ENCODE results near the gene SIRPB2.
A peak's percentile ranks its signal among the peaks of the same experiment; 100 is the strongest.

Gene SIRPB2

GRCh38 chr20:1443085-1443484 is 48.1 kb downstream of the SIRPB2 start:
- DNase-seq (ENCODE audit: low read depth in 2 of 3, low spot score in 2 of 3): no peak

- DNase-seq (ENCODE audit: low read depth in 2 of 3, low spot score in 2 of 3): no peak
These were observed 48.9 kb downstream of the SIRPB2 start for GRCh38 chr20:1442304-1442703.

- DNase-seq (ENCODE audit: low read depth in 2 of 3, low spot score in 2 of 3): no peak
These were observed 50.1 kb downstream of the SIRPB2 start for GRCh38 chr20:1441133-1441532.

DNA sequence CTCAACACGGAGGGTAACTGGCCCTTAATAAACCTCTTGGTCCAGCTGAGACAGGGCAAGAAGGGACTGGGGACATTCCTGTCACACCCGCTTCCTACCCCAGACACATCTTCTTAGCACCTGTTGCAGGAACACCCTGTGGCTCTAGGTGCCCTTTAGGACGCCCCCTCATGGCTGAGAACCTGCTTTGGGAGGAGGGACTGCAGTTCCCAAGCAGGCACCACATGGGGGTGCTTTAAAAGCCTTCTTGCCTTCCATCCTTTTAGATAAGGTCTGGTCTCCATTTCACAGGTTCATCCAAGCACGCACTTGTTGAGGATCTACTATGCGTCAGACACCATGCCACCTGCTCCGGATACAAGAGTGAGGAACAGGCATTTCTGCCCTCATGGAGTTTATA is 51.2 kb downstream of the SIRPB2 start:
- no peak for DNase-seq (ENCODE audit: low read depth in 2 of 3, low spot score in 2 of 3)

DNA sequence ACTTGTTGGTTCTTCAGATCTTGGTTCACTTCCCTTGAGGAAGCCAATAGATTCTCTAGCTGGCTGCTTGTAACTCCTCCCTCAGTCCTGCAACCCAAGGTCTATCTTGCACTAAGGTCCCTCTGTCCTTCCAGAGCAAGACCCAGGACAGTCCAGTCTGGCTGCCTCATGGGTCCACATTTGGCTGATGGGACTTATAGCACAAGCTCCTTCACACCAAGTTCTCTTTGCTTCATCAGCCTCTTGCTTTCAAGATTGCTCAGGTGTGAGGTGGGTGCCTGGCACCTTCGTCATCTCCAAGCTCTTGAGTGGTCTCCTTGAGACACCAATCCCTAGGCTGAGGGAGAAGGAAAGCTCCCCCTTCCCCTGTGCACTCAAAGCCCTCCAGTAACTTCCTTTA is 52.9 kb downstream of the SIRPB2 start:
- no peak for DNase-seq (ENCODE audit: low read depth in 2 of 3, low spot score in 2 of 3)

- peak; percentile 40 to 64 (median 41) for DNase-seq (ENCODE audit: low read depth in 2 of 3, low spot score in 2 of 3)
These were observed 53.9 kb downstream of the SIRPB2 start for GRCh38 chr20:1437235-1437904.

- DNase-seq (ENCODE audit: low read depth in 2 of 3, low spot score in 2 of 3): no peak
These were observed 55.0 kb downstream of the SIRPB2 start for GRCh38 chr20:1436263-1436662.

DNA sequence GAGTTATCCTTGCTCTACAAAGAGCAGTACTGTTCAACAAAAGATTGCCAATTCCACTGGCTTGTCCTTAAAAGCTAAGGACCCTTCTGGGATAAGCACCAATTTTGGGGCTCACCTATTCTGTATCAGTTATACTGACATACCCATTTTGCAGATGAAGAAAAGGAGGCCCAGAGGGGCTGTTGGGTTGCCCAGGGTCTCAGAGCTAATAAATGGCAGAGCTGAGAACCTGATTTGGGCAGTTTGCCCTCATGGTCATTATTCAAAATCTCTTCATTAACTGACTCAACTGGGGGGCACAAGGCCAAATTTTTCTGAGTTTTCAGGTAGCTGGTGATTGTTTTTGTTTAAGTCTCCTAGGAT is 55.9 kb downstream of the SIRPB2 start:
- no peak for DNase-seq (ENCODE audit: low read depth in 2 of 3, low spot score in 2 of 3)

GRCh38 chr20:1434571-1435336 is 56.5 kb downstream of the SIRPB2 start:
- peak in 2 of 3 experiments; percentile 25 to 26 for DNase-seq (ENCODE audit: low read depth in 2 of 3, low spot score in 2 of 3)

DNA sequence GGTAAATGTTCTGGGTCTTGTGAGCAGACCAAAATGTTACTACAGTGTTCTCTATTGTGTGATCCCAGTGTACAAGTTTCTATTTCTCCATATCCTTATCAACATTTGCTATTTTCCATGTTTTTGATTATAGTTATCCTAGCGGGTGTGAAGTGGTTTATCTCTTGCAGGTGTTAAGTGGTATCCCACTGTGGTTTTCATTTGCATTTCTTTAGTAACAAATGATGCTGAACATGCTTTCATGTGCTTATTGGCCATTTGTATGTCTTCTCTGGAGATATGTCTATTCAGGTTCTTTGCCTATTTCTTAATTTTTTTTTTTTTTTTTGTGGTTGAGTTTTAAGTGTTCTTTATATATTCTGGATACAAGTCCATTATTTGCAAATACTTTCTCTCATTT is 60.1 kb downstream of the SIRPB2 start:
- DNase-seq (ENCODE audit: low read depth in 2 of 3, low spot score in 2 of 3): no peak

DNA sequence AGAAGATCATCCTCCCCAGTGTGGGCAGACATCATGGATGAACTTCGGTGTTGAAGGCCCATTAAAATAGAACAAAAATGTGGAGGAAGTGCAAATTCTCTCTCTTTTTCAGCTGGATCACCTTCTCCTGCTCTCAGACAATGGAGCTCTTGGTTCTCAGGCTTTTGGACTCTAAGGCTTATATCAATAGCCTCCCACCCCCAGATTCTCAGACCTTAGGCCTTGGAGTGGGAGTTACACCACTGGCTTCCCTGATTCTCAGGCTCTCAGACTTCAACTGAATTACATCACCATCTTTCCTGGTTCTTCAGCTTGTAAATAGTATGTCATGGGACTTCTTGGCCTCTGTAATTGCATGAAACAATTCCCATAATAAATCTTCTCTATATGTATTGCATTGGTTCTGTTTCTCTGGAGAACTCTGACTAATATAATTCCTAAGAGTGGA is 61.2 kb downstream of the SIRPB2 start:
- no peak for DNase-seq (ENCODE audit: low read depth in 2 of 3, low spot score in 2 of 3)

DNA sequence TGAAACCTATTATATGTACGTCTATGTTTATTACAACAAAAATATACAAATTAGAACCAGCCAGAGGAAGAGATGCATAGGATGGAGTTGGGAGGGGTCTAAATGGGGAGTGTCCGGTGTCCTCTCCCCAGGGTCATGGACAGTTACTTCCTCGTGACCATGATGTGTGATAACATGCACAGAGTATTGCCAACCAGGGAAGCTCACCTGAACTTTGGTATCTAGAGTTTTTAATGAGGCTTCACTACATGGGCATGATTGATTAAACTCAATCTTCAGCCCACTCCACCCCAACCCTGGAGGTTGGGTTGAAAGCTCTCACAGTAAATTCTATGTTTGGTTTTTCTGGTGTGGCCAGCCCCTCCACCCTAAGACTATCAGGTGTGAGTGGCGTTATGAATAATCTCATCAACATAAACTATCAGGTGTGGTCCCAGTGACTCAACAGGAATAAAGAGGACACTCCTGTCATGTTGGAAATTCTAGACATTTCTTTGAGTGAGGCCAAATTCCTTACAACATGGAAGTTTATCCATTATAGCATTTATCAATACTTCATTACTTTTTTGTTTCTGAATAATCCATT is 62.0 kb downstream of the SIRPB2 start:
- DNase-seq (ENCODE audit: low read depth in 2 of 3, low spot score in 2 of 3): no peak

GRCh38 chr20:1427457-1428054 is 63.7 kb downstream of the SIRPB2 start:
- DNase-seq (ENCODE audit: low read depth in 2 of 3, low spot score in 2 of 3): no peak

- no peak for DNase-seq (ENCODE audit: low read depth in 2 of 3, low spot score in 2 of 3)
These were observed 64.9 kb downstream of the SIRPB2 start for GRCh38 chr20:1426231-1426849.

Measured in activated CD8-positive, alpha-beta memory T cell treated with anti-CD3 and anti-CD28 coated beads for 48 hours (primary cell).